SKM-1 treated with dmso at 0.1 percent for 144 hours (cell line): Measurements from ENCODE around the gene TMEM11.

Experiments
- DNase-seq: peaks from one replicate; lab custom pipeline; 2025; ENCODE audit not compliant: unreplicated experiment; lab: John Stamatoyannopoulos, UW

The TMEM11 gene

GRCh38 chr17:21214015-21214776 lies at the start of gene TMEM11:
TMEM11 (minus strand) TSS chr17:21214161; CDS start chr17:21214152, 9 bp downstream.
- peak; percentile 89 for DNase-seq

- no peak for DNase-seq
These were observed 49.4 kb upstream of the TMEM11 start for GRCh38 chr17:21263376-21263775.

- DNase-seq: no peak
These were observed 48.5 kb upstream of the TMEM11 start for GRCh38 chr17:21262259-21262993.

- peak; percentile 17 for DNase-seq
These were observed 44.6 kb upstream of the TMEM11 start for GRCh38 chr17:21258593-21258992.

- no peak for DNase-seq
These were observed 39.9 kb upstream of the TMEM11 start for GRCh38 chr17:21253646-21254441.

GRCh38 chr17:21252796-21253645 lies 39.1 kb upstream of the TMEM11 start, which contains the start of gene NATD1:
NATD1 (minus strand) TSS chr17:21253410; CDS start chr17:21253264, 146 bp downstream.
- DNase-seq: peak; percentile 73

- DNase-seq: no peak
These were observed 38.4 kb upstream of the TMEM11 start for GRCh38 chr17:21252289-21252795.

GRCh38 chr17:21251337-21252010 lies 37.5 kb upstream of the TMEM11 start:
- no peak for DNase-seq

- no peak for DNase-seq
These were observed 36.9 kb upstream of the TMEM11 start for GRCh38 chr17:21250854-21251253.

GRCh38 chr17:21249920-21250703 lies 36.2 kb upstream of the TMEM11 start:
- no peak for DNase-seq

GRCh38 chr17:21249086-21249795 lies 35.3 kb upstream of the TMEM11 start:
- DNase-seq: no peak

- DNase-seq: no peak
These were observed 34.5 kb upstream of the TMEM11 start for GRCh38 chr17:21248500-21248899.

- DNase-seq: no peak
These were observed 33.7 kb upstream of the TMEM11 start for GRCh38 chr17:21247552-21248258.

- no peak for DNase-seq
These were observed 32.7 kb upstream of the TMEM11 start for GRCh38 chr17:21246698-21247097.

GRCh38 chr17:21245639-21246084 lies 31.7 kb upstream of the TMEM11 start:
- no peak for DNase-seq

- DNase-seq: no peak
These were observed 29.7 kb upstream of the TMEM11 start for GRCh38 chr17:21243516-21244303.
